GM12878 (cell line): ENCODE results near the gene KIF5C.

Source experiments
- CHD2 ChIP-seq: IDR thresholded peaks from 2 replicates; pipeline ENCODE4 v1.6.1; 2011; ENCODE audit warnings: low read depth, low read length, improper control_type of control experiment, borderline replicate concordance
- CREM ChIP-seq: IDR thresholded peaks from 2 replicates; pipeline ENCODE4 v1.6.1; 2014; ENCODE audit warnings: antibody characterized with exemption, low read depth
- CTCF ChIP-seq, 3 experiments: IDR thresholded peaks in 2 of 3; conservative IDR thresholded peaks in 1 of 3; 2 replicates each; pipeline ENCODE4 v1.5.1; 2011; ENCODE audit warnings: low read depth in 3 of 3, low read length in 3 of 3, mild to moderate bottlenecking in 3 of 3, control low read depth in 2 of 3, moderate library complexity in 2 of 3, inconsistent platforms in 1 of 3, mixed read lengths in 1 of 3; ENCODE audit not compliant: control insufficient read depth in 2 of 3, insufficient read depth in 1 of 3; ENCODE audit errors: extremely low read depth in 1 of 3
- JUNB ChIP-seq: IDR thresholded peaks from 2 replicates; pipeline ENCODE4 v1.6.1; 2016; ENCODE audit warnings: antibody characterized with exemption, mild to moderate bottlenecking
- JUND ChIP-seq: IDR thresholded peaks from 2 replicates; pipeline ENCODE4 v1.6.1; 2012; ENCODE audit warnings: low read depth, mild to moderate bottlenecking, low read length, improper control_type of control experiment, moderate library complexity
- MAX ChIP-seq: IDR thresholded peaks from 2 replicates; pipeline ENCODE4 v1.6.1; 2012; ENCODE audit warnings: low read depth, low read length, improper control_type of control experiment
- NR2C1 ChIP-seq: fragments of 450-650 bp; IDR thresholded peaks from 2 replicates; pipeline ENCODE4 v1.6.1; 2017; ENCODE audit warnings: antibody characterized with exemption, mild to moderate bottlenecking, moderate library complexity
- RFX5 ChIP-seq: IDR thresholded peaks from 2 replicates; pipeline ENCODE4 v1.6.1; 2011; ENCODE audit warnings: low read depth, low read length, improper control_type of control experiment
- SKIL ChIP-seq: fragments of 450-650 bp; IDR thresholded peaks from 2 replicates; pipeline ENCODE4 v1.6.1; 2017; ENCODE audit warnings: mild to moderate bottlenecking, low read depth, inconsistent platforms; ENCODE audit not compliant: poor library complexity, severe bottlenecking
- SREBF2 ChIP-seq: IDR thresholded peaks from 2 replicates; pipeline ENCODE4 v1.6.1; 2012; ENCODE audit warnings: mild to moderate bottlenecking, low read length
- YY1 ChIP-seq: IDR thresholded peaks from 2 replicates; pipeline ENCODE4 v1.6.1; 2011; ENCODE audit warnings: low read depth, mild to moderate bottlenecking, low read length
- ZNF24 ChIP-seq: fragments of 450-650 bp; IDR thresholded peaks from 2 replicates; pipeline ENCODE4 v1.6.1; 2017; ENCODE audit warnings: antibody characterized with exemption, mild to moderate bottlenecking

- TF ChIP-seq MAX (no peak), CHD2 (no peak), ZNF24 (no peak), CREM (no peak), JUNB (no peak), CTCF (IDR thresholded peaks at IDR 0.05 in 2 of 3, conservative IDR thresholded peaks at IDR 0.05 in 1 of 3; ENCODE audit: control insufficient read depth in 2 of 3, extremely low read depth in 1 of 3, insufficient read depth in 1 of 3, low read depth in 3 of 3, low read length in 3 of 3) (no peak), YY1 (no peak), NR2C1 (no peak), SKIL (no peak), SREBF2 (no peak), JUND (no peak), RFX5 (no peak)
Observed at GRCh38 chr2:148935791-148936190, 60.8 kb downstream of the KIF5C start.
